GM19463 (cell line): Measurements from ENCODE around the gene CNNM2.
A peak's percentile ranks its signal among the peaks of the same experiment; 100 is the strongest.
"Not testable (repeated sequence)": the region's sequence is repeated elsewhere in the genome, so short reads cannot be mapped to it uniquely, and the experiment has no call there.

ENCODE experiments used
- ATAC-seq: cut with Tn5 transposase; IDR thresholded peaks from one replicate; pipeline ENCODE4 v1.9.1; 2021; ENCODE audit warnings: mild to moderate bottlenecking, moderate library complexity; ENCODE audit not compliant: unreplicated experiment

The CNNM2 gene

GRCh38 chr10:103021900-103022293, 103.8 kb downstream of the CNNM2 start:
- ATAC-seq: no peak

- no peak for ATAC-seq
These were observed 107.6 kb downstream of the CNNM2 start for GRCh38 chr10:103025696-103026095.

- no peak for ATAC-seq
These were observed 120.5 kb downstream of the CNNM2 start for GRCh38 chr10:103038570-103038969.

- ATAC-seq: no peak
These were observed 122.3 kb downstream of the CNNM2 start for GRCh38 chr10:103040418-103040817.

GRCh38 chr10:103041391-103041790, 123.3 kb downstream of the CNNM2 start:
- no peak for ATAC-seq

- no peak for ATAC-seq
These were observed 124.0 kb downstream of the CNNM2 start for GRCh38 chr10:103042129-103042528.

- no peak for ATAC-seq
These were observed 124.8 kb downstream of the CNNM2 start for GRCh38 chr10:103042908-103043307.

- no peak for ATAC-seq
These were observed 126.9 kb downstream of the CNNM2 start for GRCh38 chr10:103044942-103045489.

GRCh38 chr10:103045961-103046360, 127.9 kb downstream of the CNNM2 start:
- ATAC-seq: no peak

- ATAC-seq: no peak
These were observed 129.3 kb downstream of the CNNM2 start for GRCh38 chr10:103047381-103047780.

- no peak for ATAC-seq
These were observed 131.1 kb downstream of the CNNM2 start for GRCh38 chr10:103049237-103049636.

GRCh38 chr10:103053659-103054581, 135.8 kb downstream of the CNNM2 start:
- peak; percentile 94 for ATAC-seq

- ATAC-seq: no peak
These were observed 136.5 kb downstream of the CNNM2 start for GRCh38 chr10:103054621-103055020.

GRCh38 chr10:103055105-103055504, 137.0 kb downstream of the CNNM2 start:
- ATAC-seq: no peak

GRCh38 chr10:103058034-103058433, 139.9 kb downstream of the CNNM2 start:
- ATAC-seq: no peak

- ATAC-seq: no peak
These were observed 142.5 kb downstream of the CNNM2 start for GRCh38 chr10:103060575-103060974.

GRCh38 chr10:103062854-103063590, 144.9 kb downstream of the CNNM2 start:
- ATAC-seq: no peak

- no peak for ATAC-seq
These were observed 146.9 kb downstream of the CNNM2 start for GRCh38 chr10:103064956-103065355.

GRCh38 chr10:103066141-103067098, 148.3 kb downstream of the CNNM2 start:
- ATAC-seq: no peak

GRCh38 chr10:103067099-103067477, 149.0 kb downstream of the CNNM2 start:
- ATAC-seq: not testable (repeated sequence)

- peak; percentile 54 for ATAC-seq
These were observed 149.4 kb downstream of the CNNM2 start for GRCh38 chr10:103067484-103067883.
